ENCODE measurements around the gene FICD.
"Not testable (repeated sequence)": the region's sequence is repeated elsewhere in the genome, so short reads cannot be mapped to it uniquely, and the experiment has no call there.

FICD gene

DNA sequence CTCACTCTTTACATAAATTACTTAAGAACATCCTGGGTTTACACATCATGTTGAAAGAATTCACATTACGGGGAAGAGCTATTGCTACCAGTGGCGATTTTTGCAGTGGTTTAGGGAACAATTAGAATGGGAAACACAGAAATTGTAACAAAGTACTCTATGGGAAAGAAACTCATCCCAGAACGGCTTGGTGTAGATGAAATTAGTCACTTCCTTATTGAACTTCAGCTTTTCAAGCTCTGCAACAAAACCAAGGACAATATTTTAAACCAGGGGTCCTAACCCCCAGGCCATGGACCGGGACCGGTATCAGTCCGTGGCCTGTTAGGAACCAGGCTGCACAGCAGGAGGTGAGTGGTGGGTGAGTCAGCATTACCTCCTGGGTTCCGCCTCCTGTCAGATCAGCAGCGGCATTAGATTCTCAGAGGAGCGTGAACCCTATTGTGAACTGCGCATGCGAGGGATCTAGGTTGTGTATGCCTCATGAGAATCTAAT lies 32.3 kb upstream of the FICD start:
- Histone ChIP-seq H2AFZ (ENCODE audit: low read length, unreplicated experiment) (no peak overlapping the region), H3K4me3 (ENCODE audit: low read depth, low read length) (no peak overlapping the region), H3K27ac (ENCODE audit: low read depth, low read length) (no peak overlapping the region)

GRCh38 chr12:108483213-108484059 lies 31.6 kb upstream of the FICD start:
- H3K27me3 ChIP-seq (ENCODE audit: insufficient read depth, low read length): peaks cover 8% of the 10 kb centered on the region; the same call in 1 of the 2 replicates
- no peaks in the 10 kb centered on the region for H3K4me1 ChIP-seq (ENCODE audit: control insufficient read depth, insufficient read depth, low read length, unreplicated experiment)
- no peak overlapping the region for H3K4me3 ChIP-seq (ENCODE audit: low read depth, low read length)
- H3K36me3 ChIP-seq (ENCODE audit: insufficient read depth, low read length): no peaks in the 10 kb centered on the region
- no peak overlapping the region for H3K27ac ChIP-seq (ENCODE audit: low read depth, low read length)
- no peaks in the 10 kb centered on the region for H3K79me2 ChIP-seq (ENCODE audit: control insufficient read depth, insufficient read depth, low read length, unreplicated experiment)
- no peak overlapping the region for H2AFZ ChIP-seq (ENCODE audit: low read length, unreplicated experiment)

More for the DNA sequence above, 32.3 kb upstream of the FICD start:
- no peaks in the 10 kb centered on the region for H3K4me1 ChIP-seq (ENCODE audit: control insufficient read depth, insufficient read depth, low read length, unreplicated experiment)
- H3K79me2 ChIP-seq (ENCODE audit: control insufficient read depth, insufficient read depth, low read length, unreplicated experiment): no peaks in the 10 kb centered on the region
- H3K27me3 ChIP-seq (ENCODE audit: insufficient read depth, low read length): peaks cover 12% of the 10 kb centered on the region; the same call in 1 of the 2 replicates
- H3K36me3 ChIP-seq (ENCODE audit: insufficient read depth, low read length): no peaks in the 10 kb centered on the region

GRCh38 chr12:108484431-108484830 lies 30.6 kb upstream of the FICD start:
- Histone ChIP-seq H3K27ac (ENCODE audit: low read depth, low read length) (no peak overlapping the region), H3K4me3 (ENCODE audit: low read depth, low read length) (no peak overlapping the region), H3K79me2 (ENCODE audit: control insufficient read depth, insufficient read depth, low read length, unreplicated experiment) (no peaks in the 10 kb centered on the region), H3K27me3 (ENCODE audit: insufficient read depth, low read length) (peaks cover 17% of the 10 kb centered on the region), H3K36me3 (ENCODE audit: insufficient read depth, low read length) (no peaks in the 10 kb centered on the region), H2AFZ (ENCODE audit: low read length, unreplicated experiment) (no peak overlapping the region), H3K4me1 (ENCODE audit: control insufficient read depth, insufficient read depth, low read length, unreplicated experiment) (no peaks in the 10 kb centered on the region)

- Histone ChIP-seq H3K4me3 (ENCODE audit: low read depth, low read length) (no peak overlapping the region), H3K36me3 (ENCODE audit: insufficient read depth, low read length) (no peaks in the 10 kb centered on the region), H3K27ac (ENCODE audit: low read depth, low read length) (no peak overlapping the region), H3K4me1 (ENCODE audit: control insufficient read depth, insufficient read depth, low read length, unreplicated experiment) (no peaks in the 10 kb centered on the region), H3K27me3 (ENCODE audit: insufficient read depth, low read length) (peaks cover 21% of the 10 kb centered on the region), H3K79me2 (ENCODE audit: control insufficient read depth, insufficient read depth, low read length, unreplicated experiment) (no peaks in the 10 kb centered on the region), H2AFZ (ENCODE audit: low read length, unreplicated experiment) (no peak overlapping the region)
Observed at GRCh38 chr12:108484845-108485244, 30.2 kb upstream of the FICD start.

GRCh38 chr12:108485371-108485770 lies 29.7 kb upstream of the FICD start:
- not testable (repeated sequence) for H3K79me2 ChIP-seq (ENCODE audit: control insufficient read depth, insufficient read depth, low read length, unreplicated experiment); H3K27ac ChIP-seq (ENCODE audit: low read depth, low read length); H3K4me1 ChIP-seq (ENCODE audit: control insufficient read depth, insufficient read depth, low read length, unreplicated experiment); H3K36me3 ChIP-seq (ENCODE audit: insufficient read depth, low read length); H2AFZ ChIP-seq (ENCODE audit: low read length, unreplicated experiment); H3K4me3 ChIP-seq (ENCODE audit: low read depth, low read length)
- peaks cover 21% of the 10 kb centered on the region for H3K27me3 ChIP-seq (ENCODE audit: insufficient read depth, low read length)

- not testable (repeated sequence) for H3K4me3 ChIP-seq (ENCODE audit: low read depth, low read length); H3K79me2 ChIP-seq (ENCODE audit: control insufficient read depth, insufficient read depth, low read length, unreplicated experiment); H2AFZ ChIP-seq (ENCODE audit: low read length, unreplicated experiment); H3K27ac ChIP-seq (ENCODE audit: low read depth, low read length); H3K4me1 ChIP-seq (ENCODE audit: control insufficient read depth, insufficient read depth, low read length, unreplicated experiment); H3K36me3 ChIP-seq (ENCODE audit: insufficient read depth, low read length)
- H3K27me3 ChIP-seq (ENCODE audit: insufficient read depth, low read length): peaks cover 36% of the 10 kb centered on the region
Observed at GRCh38 chr12:108487029-108487428, 28.0 kb upstream of the FICD start.

DNA sequence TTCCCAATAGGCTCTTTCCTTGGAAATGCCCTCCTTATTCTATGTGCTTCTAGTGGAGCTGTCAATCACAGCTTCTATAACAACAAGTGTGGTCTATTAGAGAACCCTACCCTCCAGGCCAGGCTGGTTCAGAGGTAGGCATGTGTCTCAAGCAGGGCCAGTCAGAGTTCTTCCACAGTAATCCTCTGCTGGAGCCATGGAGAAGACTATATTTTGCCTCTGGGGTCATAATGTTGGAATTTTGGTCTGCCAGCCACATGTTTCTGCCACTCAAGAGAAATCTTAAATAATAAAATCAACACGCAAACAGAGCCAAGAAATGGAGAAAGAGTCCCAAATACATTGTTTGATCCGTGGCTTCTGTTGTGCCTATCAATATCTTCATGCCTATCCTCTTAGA lies 23.8 kb upstream of the FICD start:
- H3K27me3 ChIP-seq (ENCODE audit: insufficient read depth, low read length): peaks cover 70% of the 10 kb centered on the region
- H3K4me3 ChIP-seq (ENCODE audit: low read depth, low read length): no peak overlapping the region
- H3K27ac ChIP-seq (ENCODE audit: low read depth, low read length): no peak overlapping the region
- H2AFZ ChIP-seq (ENCODE audit: low read length, unreplicated experiment): no peak overlapping the region
- no peaks in the 10 kb centered on the region for H3K36me3 ChIP-seq (ENCODE audit: insufficient read depth, low read length)
- H3K79me2 ChIP-seq (ENCODE audit: control insufficient read depth, insufficient read depth, low read length, unreplicated experiment): no peaks in the 10 kb centered on the region
- no peaks in the 10 kb centered on the region for H3K4me1 ChIP-seq (ENCODE audit: control insufficient read depth, insufficient read depth, low read length, unreplicated experiment)

GRCh38 chr12:108495054-108495453 lies 20.0 kb upstream of the FICD start:
- H3K4me3 ChIP-seq (ENCODE audit: low read depth, low read length): no peak overlapping the region
- peaks cover 80% of the 10 kb centered on the region for H3K27me3 ChIP-seq (ENCODE audit: insufficient read depth, low read length)
- no peaks in the 10 kb centered on the region for H3K36me3 ChIP-seq (ENCODE audit: insufficient read depth, low read length)
- no peaks in the 10 kb centered on the region for H3K79me2 ChIP-seq (ENCODE audit: control insufficient read depth, insufficient read depth, low read length, unreplicated experiment)
- no peak overlapping the region for H3K27ac ChIP-seq (ENCODE audit: low read depth, low read length)
- no peaks in the 10 kb centered on the region for H3K4me1 ChIP-seq (ENCODE audit: control insufficient read depth, insufficient read depth, low read length, unreplicated experiment)
- H2AFZ ChIP-seq (ENCODE audit: low read length, unreplicated experiment): no peak overlapping the region

- no peaks in the 10 kb centered on the region for H3K4me1 ChIP-seq (ENCODE audit: control insufficient read depth, insufficient read depth, low read length, unreplicated experiment)
- no peak overlapping the region for H3K4me3 ChIP-seq (ENCODE audit: low read depth, low read length)
- H3K27me3 ChIP-seq (ENCODE audit: insufficient read depth, low read length): peaks cover 79% of the 10 kb centered on the region
- no peak overlapping the region for H2AFZ ChIP-seq (ENCODE audit: low read length, unreplicated experiment)
- H3K36me3 ChIP-seq (ENCODE audit: insufficient read depth, low read length): no peaks in the 10 kb centered on the region
- no peaks in the 10 kb centered on the region for H3K79me2 ChIP-seq (ENCODE audit: control insufficient read depth, insufficient read depth, low read length, unreplicated experiment)
- no peak overlapping the region for H3K27ac ChIP-seq (ENCODE audit: low read depth, low read length)
Observed at GRCh38 chr12:108495823-108496579, 19.1 kb upstream of the FICD start.

DNA sequence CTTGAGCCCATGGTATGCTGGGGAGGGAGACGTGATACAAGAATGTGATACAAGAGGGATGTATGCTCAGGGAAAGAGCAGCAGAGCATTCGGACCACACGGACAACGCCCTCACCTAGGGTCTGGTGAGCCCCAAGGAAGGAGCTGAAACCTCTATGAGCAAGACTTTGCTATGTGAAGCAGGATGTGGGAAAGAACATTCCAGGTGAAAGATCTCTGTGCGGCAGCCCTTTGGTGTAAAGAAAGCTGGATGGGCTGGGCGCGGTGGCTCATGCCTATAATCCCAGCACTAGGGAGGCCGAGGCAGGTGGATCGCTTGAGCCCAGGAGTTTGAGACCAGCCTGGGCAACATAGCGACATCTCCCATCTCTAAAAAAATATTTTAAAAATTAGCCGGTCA lies 16.9 kb upstream of the FICD start:
- Histone ChIP-seq H3K36me3 (ENCODE audit: insufficient read depth, low read length) (no peaks in the 10 kb centered on the region), H3K4me1 (ENCODE audit: control insufficient read depth, insufficient read depth, low read length, unreplicated experiment) (no peaks in the 10 kb centered on the region), H3K79me2 (ENCODE audit: control insufficient read depth, insufficient read depth, low read length, unreplicated experiment) (no peaks in the 10 kb centered on the region), H3K27me3 (ENCODE audit: insufficient read depth, low read length) (peaks cover 74% of the 10 kb centered on the region), H3K27ac (ENCODE audit: low read depth, low read length) (no peak overlapping the region), H2AFZ (ENCODE audit: low read length, unreplicated experiment) (no peak overlapping the region), H3K4me3 (ENCODE audit: low read depth, low read length) (no peak overlapping the region)
